ENCODE data around the gene ZNHIT2. TPM values are rescaled to one million over a fixed set of nuclear protein-coding genes. Genes with fewer than 3 reads are reported as not detected.

ZNHIT2 gene
- polyA plus RNA-seq, 3 donors from 2014 or later: 15.5 to 25.8 (median 23.9) TPM

- Mint-ChIP-seq H3K36me3 (peaks cover 3 to 18% (median 7%) of the 10 kb centered on the region in 3 donors), H3K9me3 (no peaks in the 10 kb centered on the region), H3K27me3 (ENCODE audit: low read depth in 3 of 3) (peaks cover 13 to 15% (median 14%) of the 10 kb centered on the region in 3 donors), H3K27ac (peak overlapping the region in 2 of 6 donors; percentile 37 to 54), H3K4me1 (peaks cover 34 to 39% of the 10 kb centered on the region in 2 donors), H3K4me3 (no peak overlapping the region)
- DNase-seq: no peak
Measured at GRCh38 chr11:65131417-65131776, 13.9 kb upstream of the ZNHIT2 start.

- Mint-ChIP-seq H3K9me3 (no peaks in the 10 kb centered on the region), H3K27ac (peak overlapping the region in 2 of 6 donors; percentile 37 to 54), H3K36me3 (peaks cover 3 to 19% (median 7%) of the 10 kb centered on the region in 3 donors), H3K4me1 (peaks cover 28 to 33% of the 10 kb centered on the region in 2 donors), H3K4me3 (no peak overlapping the region), H3K27me3 (ENCODE audit: low read depth in 3 of 3) (peaks cover 13 to 15% (median 14%) of the 10 kb centered on the region in 3 donors)
- DNase-seq: no peak
Measured at GRCh38 chr11:65130631-65131416, 13.3 kb upstream of the ZNHIT2 start.

GRCh38 chr11:65129649-65130441 lies 12.3 kb upstream of the ZNHIT2 start:
- H3K36me3 Mint-ChIP-seq: peaks cover 3 to 19% (median 7%) of the 10 kb centered on the region in 3 donors
- no peak overlapping the region for H3K4me3 Mint-ChIP-seq
- DNase-seq: no peak
- H3K9me3 Mint-ChIP-seq: no peaks in the 10 kb centered on the region
- H3K27me3 Mint-ChIP-seq (ENCODE audit: low read depth in 3 of 3): peaks cover 10 to 14% (median 11%) of the 10 kb centered on the region in 3 donors
- H3K4me1 Mint-ChIP-seq: peaks cover 18 to 24% of the 10 kb centered on the region in 2 donors
- no peak overlapping the region for H3K27ac Mint-ChIP-seq

- H3K4me3 Mint-ChIP-seq: no peak overlapping the region
- H3K27ac Mint-ChIP-seq: no peak overlapping the region
- no peaks in the 10 kb centered on the region for H3K9me3 Mint-ChIP-seq
- H3K4me1 Mint-ChIP-seq: peaks cover 18 to 20% of the 10 kb centered on the region in 2 donors
- peaks cover 2 to 5% (median 3%) of the 10 kb centered on the region in 3 donors for H3K27me3 Mint-ChIP-seq (ENCODE audit: low read depth in 3 of 3)
- H3K36me3 Mint-ChIP-seq: peaks cover 3 to 19% (median 7%) of the 10 kb centered on the region in 3 donors
- DNase-seq: no peak
Measured at GRCh38 chr11:65128182-65129145, 11.0 kb upstream of the ZNHIT2 start.

- Mint-ChIP-seq H3K9me3 (no peaks in the 10 kb centered on the region), H3K4me1 (peaks cover 14 to 17% of the 10 kb centered on the region in 2 donors), H3K27me3 (ENCODE audit: low read depth in 3 of 3) (peaks cover 0 to 2% (median under 1%) of the 10 kb centered on the region in 3 donors), H3K27ac (peak overlapping the region in 1 of 6 donors; percentile 24), H3K4me3 (no peak overlapping the region), H3K36me3 (peaks cover 3 to 19% (median 7%) of the 10 kb centered on the region in 3 donors)
- DNase-seq: no peak
Measured at GRCh38 chr11:65127473-65128181, 10.1 kb upstream of the ZNHIT2 start.

- H3K27me3 Mint-ChIP-seq (ENCODE audit: low read depth in 3 of 3): peaks cover 4 to 7% (median 5%) of the 10 kb centered on the region in 3 donors
- no peak for DNase-seq
- peak overlapping the region in 2 of 6 donors; percentile 40 to 50 for H3K27ac Mint-ChIP-seq
- peaks cover 18 to 22% of the 10 kb centered on the region in 2 donors for H3K4me1 Mint-ChIP-seq
- no peaks in the 10 kb centered on the region for H3K9me3 Mint-ChIP-seq
- H3K4me3 Mint-ChIP-seq: no peak overlapping the region
- peaks cover 3 to 22% (median 7%) of the 10 kb centered on the region in 3 donors for H3K36me3 Mint-ChIP-seq
Measured at GRCh38 chr11:65126624-65127274, 9.2 kb upstream of the ZNHIT2 start.

- no peaks in the 10 kb centered on the region for H3K9me3 Mint-ChIP-seq
- H3K27me3 Mint-ChIP-seq (ENCODE audit: low read depth in 3 of 3): peaks cover 4 to 10% (median 6%) of the 10 kb centered on the region in 3 donors
- peaks cover 24 to 35% of the 10 kb centered on the region in 2 donors for H3K4me1 Mint-ChIP-seq
- no peak overlapping the region for H3K4me3 Mint-ChIP-seq
- peaks cover 0 to 20% (median 5%) of the 10 kb centered on the region in 3 donors for H3K36me3 Mint-ChIP-seq
- H3K27ac Mint-ChIP-seq: peak overlapping the region in 1 of 6 donors; percentile 78
- no peak for DNase-seq
Measured at GRCh38 chr11:65125197-65126056, 7.9 kb upstream of the ZNHIT2 start.

GRCh38 chr11:65124480-65125196 lies 7.1 kb upstream of the ZNHIT2 start:
- H3K36me3 Mint-ChIP-seq: peaks cover 0 to 23% (median 9%) of the 10 kb centered on the region in 3 donors

GRCh38 chr11:65121865-65122696 lies 4.6 kb upstream of the ZNHIT2 start, which contains the start of the genes FAU and MRPL49:
FAU (minus strand) TSS chr11:65122134; CDS start chr11:65121813, 321 bp downstream.
MRPL49 (plus strand) TSS chr11:65122321; CDS start chr11:65122347, 26 bp downstream.
- Mint-ChIP-seq H3K27ac (peak within 1 kb of the TSS; percentile 98 to 100 (median 100)), H3K9me3 (no peaks in the 10 kb centered on the region), H3K36me3 (peaks cover 3 to 24% (median 12%) of the 10 kb centered on the region in 3 donors), H3K4me1 (peaks cover 33 to 59% of the 10 kb centered on the region in 2 donors), H3K27me3 (ENCODE audit: low read depth in 3 of 3) (peaks cover 13 to 17% (median 13%) of the 10 kb centered on the region in 3 donors), H3K4me3 (peak within 1 kb of the TSS; percentile 98 to 100 (median 100))
- DNase-seq: peak; percentile 97 to 98 (median 98)

More at GRCh38 chr11:65124480-65125196, 7.1 kb upstream of the ZNHIT2 start:
- no peak for DNase-seq
- H3K27ac Mint-ChIP-seq: peak overlapping the region in 3 of 6 donors; percentile 27 to 80 (median 52)
- H3K9me3 Mint-ChIP-seq: no peaks in the 10 kb centered on the region
- peaks cover 4 to 10% (median 6%) of the 10 kb centered on the region in 3 donors for H3K27me3 Mint-ChIP-seq (ENCODE audit: low read depth in 3 of 3)
- H3K4me3 Mint-ChIP-seq: peak overlapping the region in 4 of 5 donors; percentile 36 to 57 (median 48)
- peaks cover 24 to 43% of the 10 kb centered on the region in 2 donors for H3K4me1 Mint-ChIP-seq

GRCh38 chr11:65121447-65121864 lies 4.0 kb upstream of the ZNHIT2 start:
- peak in 2 of 3 donors; percentile 24 to 30 for DNase-seq
- Mint-ChIP-seq H3K9me3 (no peaks in the 10 kb centered on the region), H3K27me3 (ENCODE audit: low read depth in 3 of 3) (peaks cover 13 to 21% (median 17%) of the 10 kb centered on the region in 3 donors), H3K27ac (peak overlapping the region; percentile 98 to 100 (median 100)), H3K36me3 (peaks cover 3 to 19% (median 10%) of the 10 kb centered on the region in 3 donors), H3K4me1 (peaks cover 37 to 59% of the 10 kb centered on the region in 2 donors), H3K4me3 (peak overlapping the region; percentile 98 to 100 (median 100))

All from immature natural killer cell (primary cell).